ENCODE results near the gene AXIN2. TPM values are rescaled to one million over a fixed set of nuclear protein-coding genes. Genes with fewer than 3 reads are reported as not detected.
"Not testable (repeated sequence)": the region's sequence is repeated elsewhere in the genome, so short reads cannot be mapped to it uniquely, and the experiment has no call there.

AXIN2 gene
- polyA plus RNA-seq, 3 donors = 20.3 to 21.3 (median 20.4) TPM

DNA sequence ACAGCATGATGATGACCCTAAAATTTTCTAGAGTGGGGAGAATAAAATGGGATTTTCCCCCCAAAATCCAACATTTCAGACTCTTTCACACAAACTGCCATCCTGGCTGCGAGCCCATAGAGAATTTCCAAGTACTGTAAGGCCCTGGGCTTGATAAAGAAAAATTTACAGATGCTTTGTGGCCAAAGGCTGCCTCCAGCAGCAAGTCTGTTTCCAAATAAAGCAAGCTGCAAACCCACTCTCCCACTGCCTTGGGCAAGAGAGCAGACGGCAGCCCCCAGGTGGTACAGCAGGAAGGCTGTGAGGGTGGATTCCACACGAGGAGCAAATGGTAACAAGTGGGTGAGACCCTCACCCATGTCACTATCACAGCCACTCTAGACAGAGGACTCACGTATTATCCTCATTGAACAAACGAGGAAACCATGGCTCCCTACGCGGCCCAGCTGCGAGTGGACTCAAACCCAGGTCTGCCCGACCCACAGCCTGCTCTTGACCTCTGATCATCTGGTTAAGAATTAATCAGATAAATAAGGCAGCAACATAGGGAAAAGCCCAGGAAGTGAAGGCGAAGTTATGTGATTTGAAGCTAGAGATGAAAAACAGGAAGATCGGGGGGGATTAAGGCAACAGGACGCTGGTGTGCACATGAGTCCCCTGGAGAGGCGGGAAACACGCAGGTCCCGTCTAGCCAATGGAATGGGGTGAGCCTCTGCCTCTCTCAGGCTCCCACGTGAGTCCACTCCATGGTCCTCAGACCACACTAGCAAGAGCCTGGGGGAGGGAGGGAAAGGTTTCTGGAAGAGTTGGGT is 37.4 kb downstream of the AXIN2 start:
- no peak for DNase-seq (ENCODE audit: low read depth in 3 of 3, low spot score in 2 of 3)

DNA sequence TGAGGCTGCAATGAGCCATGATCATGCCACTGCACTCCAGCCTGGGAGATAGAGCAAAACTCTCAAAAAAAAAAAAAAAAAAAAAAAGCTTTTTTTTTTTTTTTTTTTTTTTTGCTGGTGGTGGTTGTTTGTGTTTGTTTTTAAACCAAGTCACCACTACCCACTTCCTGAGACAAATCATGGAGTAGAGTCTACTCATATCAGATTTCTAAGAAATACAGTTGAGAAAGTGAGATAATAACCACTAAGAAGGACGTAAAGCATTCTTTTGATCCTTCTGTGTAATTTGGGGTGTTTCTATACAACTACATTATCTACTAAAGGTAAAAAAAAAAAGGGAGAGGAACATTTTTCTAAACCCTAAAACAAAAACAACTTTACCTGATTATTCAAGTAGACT is 38.0 kb downstream of the AXIN2 start:
- no peak for DNase-seq (ENCODE audit: low read depth in 3 of 3, low spot score in 2 of 3)

DNA sequence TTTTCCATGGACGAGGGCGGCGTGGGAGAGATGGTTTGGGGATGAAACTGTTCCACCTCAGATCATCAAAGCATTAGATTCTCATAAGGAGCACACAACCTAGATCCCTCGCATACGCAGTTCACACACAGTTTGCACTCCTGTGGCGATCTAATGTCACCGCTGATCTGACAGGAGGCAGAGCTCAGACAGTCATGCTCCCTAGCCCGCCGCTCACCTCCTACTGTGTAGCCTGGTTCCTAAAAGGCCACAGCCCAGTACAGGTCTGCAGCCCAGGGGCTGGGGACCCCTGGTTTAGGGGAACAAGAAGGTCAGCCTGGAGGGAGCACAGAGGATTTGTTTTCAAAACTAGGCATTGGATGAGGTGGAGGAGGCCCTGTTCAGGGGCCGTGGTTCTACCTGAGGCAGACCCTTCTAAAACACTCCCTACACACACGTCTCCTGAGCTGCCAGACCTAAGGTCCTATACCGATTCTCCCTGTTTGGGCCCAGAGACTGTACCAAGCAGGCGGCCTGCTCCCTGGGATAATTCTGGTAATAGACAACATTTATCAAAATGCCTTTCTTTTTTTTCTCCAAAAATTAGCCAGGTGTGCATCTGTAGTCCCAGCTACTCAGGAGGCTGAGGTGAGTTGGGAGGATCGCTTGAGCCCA is 38.6 kb downstream of the AXIN2 start:
- DNase-seq (ENCODE audit: low read depth in 3 of 3, low spot score in 2 of 3) = no peak

DNA sequence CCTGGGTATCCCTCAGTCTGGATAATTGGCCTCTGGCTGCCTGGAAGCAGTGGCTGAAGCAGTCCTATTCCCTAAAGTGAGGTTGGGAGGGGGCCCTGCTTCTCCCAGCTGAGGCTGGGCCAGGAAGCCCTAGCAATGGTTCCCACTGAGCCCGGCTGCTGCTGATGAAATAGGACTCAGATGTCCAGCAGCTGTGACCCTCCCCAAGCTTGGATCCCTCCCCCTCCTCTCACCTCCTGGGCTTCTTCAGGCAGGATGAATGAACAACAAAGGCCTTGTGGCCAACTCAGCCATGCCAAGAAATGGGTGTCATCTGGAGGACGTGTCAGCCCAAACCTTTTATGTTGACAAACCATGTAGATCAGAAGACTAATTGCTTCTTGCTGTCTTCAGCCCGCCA is 42.0 kb downstream of the AXIN2 start:
- DNase-seq (ENCODE audit: low read depth in 3 of 3, low spot score in 2 of 3) = no peak

DNA sequence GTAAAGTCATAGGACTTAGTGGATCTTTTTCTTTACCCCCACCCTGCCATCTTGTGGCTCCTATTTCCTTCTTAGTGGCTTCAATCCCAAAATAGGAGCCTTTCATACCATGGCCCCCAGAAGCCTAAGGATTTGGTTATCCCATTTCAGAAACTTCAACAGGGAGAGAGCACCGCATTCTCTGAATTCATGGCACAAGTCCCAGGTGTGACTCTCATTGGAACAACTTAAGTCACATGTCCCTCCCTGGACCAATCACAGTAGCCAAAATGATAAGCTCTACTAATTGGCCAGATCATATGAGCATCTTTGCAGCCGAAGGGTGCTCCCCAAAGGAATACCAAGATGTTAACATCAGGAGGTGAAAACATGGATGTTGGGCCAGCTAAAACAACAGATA is 43.2 kb downstream of the AXIN2 start:
- DNase-seq (ENCODE audit: low read depth in 3 of 3, low spot score in 2 of 3) = no peak

DNA sequence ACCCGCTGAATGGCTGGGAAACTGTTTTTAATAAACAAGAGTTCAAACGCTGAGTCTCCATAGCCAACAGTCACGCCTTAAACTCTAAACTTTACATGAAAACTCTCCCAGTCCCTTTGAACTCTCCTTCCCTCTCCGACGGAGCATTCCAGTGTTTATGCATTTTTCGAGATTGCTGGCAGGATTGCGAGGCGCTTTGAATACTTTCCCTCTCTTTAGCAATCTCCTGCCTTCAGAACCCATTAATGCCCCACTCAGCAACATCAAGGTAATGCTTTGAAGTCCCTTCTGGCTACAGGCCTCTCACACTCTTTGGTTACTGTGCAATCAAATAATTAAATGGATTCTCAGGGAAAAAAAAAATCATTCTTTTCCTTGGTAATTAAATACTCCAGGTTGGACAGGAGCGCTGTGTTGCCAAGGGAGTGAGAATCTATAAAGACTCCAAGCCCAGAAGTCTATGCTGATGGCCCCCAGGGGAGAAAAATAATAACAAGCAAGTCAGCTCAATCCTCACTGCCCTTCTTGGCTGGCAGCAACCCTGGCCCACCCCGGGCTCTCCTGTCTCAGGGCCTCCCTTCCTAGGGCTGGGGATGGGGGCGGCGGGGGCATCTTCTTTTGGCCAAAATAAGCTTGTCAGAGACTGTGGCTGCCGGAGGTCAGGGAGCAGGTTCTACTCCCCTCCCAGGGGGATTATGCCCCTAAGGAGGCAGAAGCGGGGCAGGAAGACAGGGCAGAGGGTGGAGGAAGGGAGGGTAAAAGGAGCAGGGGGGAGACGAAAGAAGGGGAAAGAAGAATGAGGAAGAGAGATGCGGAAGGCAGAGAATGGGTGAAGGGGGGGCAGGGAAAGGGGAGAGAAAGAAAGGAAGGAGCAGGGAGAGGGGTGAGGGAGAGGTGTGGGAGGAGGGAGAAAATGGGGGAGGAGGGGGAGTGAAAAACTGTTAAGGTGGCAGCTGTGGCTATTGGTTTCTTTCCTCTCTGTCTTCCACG is 45.2 kb downstream of the AXIN2 start:
- DNase-seq (ENCODE audit: low read depth in 3 of 3, low spot score in 2 of 3) = peak in 1 of 3 donors; percentile 74

DNA sequence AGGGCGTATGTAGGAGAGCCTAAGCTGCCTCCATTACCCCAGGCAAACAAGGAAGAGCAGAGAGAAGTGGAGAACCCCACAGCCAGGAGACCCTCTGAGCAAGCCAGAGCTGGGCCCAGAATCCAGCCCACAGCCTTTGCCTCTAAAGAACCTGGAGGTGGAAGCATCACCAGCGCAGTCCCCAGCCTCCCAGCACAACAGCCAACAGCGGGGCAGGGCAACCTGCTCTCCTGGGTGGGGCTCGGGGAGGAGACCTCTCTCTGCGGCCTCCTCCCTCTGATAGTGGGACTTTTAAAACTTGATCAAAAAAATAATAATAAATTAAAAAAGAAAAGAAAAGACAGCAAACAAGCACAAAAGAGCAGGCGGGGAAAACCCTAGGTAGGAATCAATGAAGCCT is 45.9 kb downstream of the AXIN2 start:
- no peak for DNase-seq (ENCODE audit: low read depth in 3 of 3, low spot score in 2 of 3)

DNA sequence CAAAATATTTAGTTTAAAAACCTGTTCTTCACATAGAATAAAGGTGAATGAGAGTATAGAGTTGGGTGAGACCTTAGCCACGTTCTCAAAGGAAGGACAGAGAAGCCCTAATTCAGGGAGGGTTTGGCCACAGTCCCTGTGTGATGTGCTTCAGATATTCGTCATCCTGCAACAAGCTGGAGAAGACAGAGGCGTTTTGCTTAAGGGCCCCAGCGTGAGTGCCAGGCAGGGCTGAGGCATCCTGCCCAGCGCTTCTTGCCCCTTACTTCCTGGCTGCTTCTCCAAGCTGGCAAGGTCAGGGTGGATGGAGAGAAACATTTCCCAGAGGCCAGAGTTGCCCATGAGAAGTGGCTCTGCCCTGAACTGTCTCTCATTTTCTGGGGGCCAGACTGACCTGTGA is 46.9 kb downstream of the AXIN2 start:
- no peak for DNase-seq (ENCODE audit: low read depth in 3 of 3, low spot score in 2 of 3)

DNA sequence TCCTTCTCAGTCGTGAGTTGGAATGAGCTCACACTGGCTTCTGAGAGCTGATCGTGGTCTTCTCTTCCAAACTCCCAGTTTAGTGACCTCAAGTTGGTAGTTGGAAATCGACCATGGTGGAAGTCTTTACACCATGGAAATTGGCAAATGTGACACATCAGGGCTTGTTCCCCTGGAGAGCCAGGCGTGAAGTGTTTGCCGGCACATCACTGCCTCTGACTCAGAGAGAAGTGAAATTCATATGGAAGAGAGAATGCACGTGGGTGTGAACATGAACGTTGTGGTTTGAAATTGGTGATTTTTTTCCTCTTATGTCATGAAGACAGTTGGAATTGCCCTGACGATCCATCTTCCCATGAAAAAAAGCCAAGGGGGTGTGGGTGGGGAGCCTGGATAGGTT is 47.4 kb downstream of the AXIN2 start:
- DNase-seq (ENCODE audit: low read depth in 3 of 3, low spot score in 2 of 3) = no peak

DNA sequence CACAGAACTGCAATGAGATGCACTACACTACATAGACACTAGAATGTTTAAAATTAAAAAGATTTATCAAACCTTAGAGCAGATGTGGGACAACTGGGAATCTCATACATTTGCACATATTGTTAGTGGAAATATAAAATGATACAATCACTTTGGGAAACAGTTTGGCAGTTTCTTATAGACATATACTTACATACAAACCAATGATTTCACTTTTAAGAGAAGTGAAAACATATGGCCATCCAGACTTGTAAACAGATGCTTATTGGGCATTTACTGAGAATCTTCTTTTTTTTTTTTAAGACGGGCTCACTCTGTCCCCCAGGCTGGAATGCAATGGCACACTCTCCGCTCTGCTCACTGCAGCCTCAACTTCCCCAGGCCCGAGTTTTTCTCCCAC is 50.1 kb downstream of the AXIN2 start:
- no peak for DNase-seq (ENCODE audit: low read depth in 3 of 3, low spot score in 2 of 3)

DNA sequence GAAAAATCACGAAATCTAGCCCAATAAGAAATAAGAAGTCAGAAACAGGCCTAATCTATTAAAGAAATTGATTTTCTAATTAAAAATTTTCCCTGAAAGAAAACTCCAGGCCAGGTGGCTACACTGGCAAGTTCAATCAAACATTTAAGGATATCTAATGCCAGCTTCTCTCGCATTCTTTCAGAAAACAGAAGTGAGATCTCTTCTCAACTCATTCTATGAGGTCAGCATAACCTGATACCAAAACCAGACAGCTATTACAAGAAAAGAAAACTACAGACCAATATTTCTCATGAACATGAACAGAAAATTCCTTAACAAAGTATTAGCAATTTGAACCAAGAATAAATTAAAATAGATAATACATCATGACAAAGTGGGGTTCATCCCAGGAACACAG is 52.4 kb downstream of the AXIN2 start:
- DNase-seq (ENCODE audit: low read depth in 3 of 3, low spot score in 2 of 3) = no peak

DNA sequence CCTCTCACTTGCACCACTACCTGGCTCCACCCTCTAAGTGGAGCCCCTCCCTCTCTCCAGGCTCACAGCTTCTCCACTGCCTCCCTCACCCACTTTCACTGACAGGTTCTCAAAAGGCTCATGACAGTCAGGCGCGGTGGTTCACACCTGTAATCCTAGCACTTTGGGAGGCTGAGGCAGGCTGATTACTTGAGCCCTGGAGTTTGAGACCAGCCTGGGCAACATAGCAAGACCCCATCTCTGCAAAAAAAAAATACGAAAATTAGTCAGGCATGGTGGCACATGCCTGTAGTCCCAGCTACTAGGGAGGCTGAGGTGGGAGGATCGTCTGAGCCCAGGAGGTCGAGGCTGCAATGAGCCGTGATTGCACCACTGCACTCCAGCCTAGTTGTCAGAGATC is 56.8 kb downstream of the AXIN2 start:
- DNase-seq (ENCODE audit: low read depth in 3 of 3, low spot score in 2 of 3) = not testable (repeated sequence)

DNA sequence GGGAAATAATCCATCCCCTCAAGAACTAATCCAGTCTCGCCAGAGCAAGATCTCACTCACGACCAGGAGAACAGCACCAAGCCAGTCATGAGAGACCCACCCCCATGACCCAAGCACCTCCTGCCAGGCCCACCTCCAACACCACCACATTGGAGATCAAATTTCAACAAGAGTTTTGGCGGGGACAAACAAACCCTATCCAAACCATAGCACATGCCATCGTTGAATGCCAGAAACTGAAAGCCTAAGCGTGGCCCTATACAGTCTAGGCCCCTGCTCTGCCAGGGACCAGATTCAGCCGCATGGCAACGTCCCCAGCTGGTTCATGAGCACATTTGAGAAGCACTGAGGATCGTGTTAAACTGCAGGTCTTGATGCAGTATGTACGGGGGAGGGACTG is 57.3 kb downstream of the AXIN2 start:
- DNase-seq (ENCODE audit: low read depth in 3 of 3, low spot score in 2 of 3) = no peak

DNA sequence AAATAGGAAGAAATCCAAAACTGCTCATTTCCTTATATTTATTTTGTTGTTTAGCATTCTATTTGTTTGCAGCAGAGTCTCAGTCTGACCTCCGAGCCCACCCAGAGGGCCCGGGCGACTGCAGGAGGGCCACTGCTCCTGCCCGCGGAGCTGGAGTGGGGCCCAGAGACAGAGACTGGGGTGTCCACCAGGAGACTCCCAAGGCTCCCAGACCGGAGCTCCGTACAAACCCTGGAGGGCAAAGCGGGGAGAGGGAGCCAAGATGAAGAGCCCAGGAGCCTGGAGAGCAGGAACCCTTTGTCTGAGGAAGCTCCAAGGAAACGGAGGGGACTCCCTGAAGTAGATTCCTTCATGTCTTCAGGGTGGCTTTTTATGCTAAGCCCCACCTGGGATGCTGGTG is 57.9 kb downstream of the AXIN2 start:
- DNase-seq (ENCODE audit: low read depth in 3 of 3, low spot score in 2 of 3) = no peak

DNA sequence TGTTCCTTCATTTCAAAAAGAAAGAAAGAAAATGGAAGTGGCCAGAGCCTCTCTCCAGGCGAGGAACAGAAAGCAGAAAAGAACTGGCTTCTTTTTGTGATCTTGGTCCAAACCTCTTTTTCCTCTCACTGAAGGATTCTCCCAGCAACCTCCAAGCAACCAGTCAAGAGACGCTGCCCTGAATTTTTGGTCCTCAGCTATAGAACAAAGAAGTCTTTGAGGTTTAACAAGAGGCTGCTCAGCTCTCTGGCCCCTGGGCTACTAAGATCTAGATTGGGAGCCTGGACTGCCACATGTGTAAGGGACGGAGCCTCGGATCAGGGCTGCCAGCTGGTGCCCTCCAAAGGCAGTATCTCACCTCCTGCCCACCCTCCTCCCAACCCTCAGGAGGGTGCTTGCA is 62.6 kb downstream of the AXIN2 start:
- DNase-seq (ENCODE audit: low read depth in 3 of 3, low spot score in 2 of 3) = no peak

DNA sequence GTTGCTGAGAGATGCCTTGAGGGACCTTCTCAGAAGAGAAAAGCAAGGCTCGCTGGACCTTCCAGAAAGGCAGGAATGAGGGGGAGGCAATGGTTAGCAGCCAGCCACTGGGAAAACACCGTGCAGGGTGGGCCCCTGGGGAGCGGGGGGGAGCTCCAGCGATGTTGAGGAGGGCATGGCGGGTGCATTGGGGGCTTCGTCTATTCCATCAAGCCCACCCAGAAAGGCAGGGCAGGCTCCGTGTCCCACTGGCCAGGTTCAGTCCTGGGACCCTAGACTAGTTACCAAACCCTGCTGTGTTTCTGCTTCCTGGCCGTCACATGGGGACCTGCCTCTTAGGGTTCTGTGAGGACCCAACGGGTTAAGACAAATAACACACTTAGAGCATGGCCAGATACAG is 64.6 kb downstream of the AXIN2 start:
- no peak for DNase-seq (ENCODE audit: low read depth in 3 of 3, low spot score in 2 of 3)

DNA sequence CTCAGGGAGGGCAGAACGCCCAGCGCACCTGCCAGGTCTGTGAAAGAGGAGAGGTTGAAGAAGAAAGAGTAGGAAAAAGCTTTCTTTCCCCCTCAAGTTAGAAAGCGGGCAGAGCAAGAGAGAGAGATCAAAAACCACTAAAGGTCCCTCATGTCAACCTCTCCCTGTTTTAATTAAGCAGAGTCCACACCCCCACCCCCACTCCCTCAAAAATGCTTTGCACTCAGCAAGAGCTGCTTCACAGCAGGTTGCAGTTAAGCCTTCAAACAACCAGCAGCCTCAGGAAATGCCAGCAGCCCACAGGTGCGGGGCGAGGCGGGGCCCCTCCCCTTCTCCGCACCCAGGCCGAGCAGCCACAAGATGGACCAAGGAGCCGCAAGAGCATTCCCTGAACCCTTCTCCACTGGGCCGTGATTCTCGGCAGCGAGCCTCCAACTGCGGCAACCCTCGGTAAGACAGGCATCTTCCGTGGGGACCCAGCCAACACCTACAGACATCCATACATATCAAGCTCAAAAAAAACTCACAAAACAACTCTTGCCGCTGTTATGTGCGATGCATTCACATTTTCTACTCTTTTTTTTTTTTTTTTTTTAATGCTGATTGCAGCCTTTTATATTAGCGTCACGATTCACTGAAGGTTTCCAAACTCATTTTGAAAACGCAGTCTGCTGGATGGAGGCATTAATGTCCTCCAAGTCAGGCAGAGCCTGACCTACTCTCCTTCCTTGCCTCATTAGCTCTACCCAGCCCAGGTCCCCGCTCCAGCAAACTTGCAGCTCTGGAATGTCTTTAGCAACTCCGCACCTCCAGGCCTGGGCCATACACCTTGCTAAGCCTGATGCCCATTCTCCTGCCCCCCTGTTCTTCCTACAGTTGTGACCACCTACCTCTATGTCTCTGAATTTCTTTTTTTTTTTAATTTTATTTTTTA is 66.1 kb downstream of the AXIN2 start:
- DNase-seq (ENCODE audit: low read depth in 3 of 3, low spot score in 2 of 3) = peak in 1 of 3 donors; percentile 35

DNA sequence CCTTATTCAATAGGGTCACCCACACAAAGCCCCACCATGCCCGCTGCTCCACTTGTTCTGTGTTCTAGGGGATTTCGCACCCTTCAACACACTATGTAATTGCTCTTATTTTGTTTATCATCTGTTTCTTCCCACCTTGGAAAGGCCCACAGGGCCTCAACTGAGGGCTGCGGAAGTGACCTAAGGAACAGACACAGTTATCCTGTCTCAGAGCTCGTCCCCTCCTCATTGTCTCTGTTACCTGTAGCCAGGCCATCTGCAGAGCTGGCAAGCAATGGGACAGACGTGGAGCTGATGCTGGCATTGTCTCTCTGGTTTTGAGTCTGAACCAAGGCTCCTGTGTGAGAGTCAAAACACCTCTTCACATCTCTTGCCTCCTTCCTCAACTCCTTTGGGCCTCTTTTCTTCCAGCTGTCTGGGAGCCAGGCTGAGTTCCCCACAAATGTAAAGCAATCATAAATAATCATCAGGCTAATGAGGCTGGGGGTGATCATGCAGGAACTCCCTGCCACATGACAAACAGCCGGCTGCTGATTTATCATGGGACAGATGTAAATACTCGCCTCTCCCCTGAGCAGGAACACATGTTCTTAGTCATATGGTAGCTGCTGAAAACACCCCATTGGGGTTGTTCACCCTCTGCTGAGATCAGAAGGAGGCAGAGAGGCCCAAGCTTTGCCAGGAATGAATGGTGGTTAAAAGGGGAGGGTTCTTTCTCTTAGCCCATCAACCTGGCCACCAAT is 71.9 kb downstream of the AXIN2 start:
- DNase-seq (ENCODE audit: low read depth in 3 of 3, low spot score in 2 of 3) = peak in 1 of 3 donors; percentile 29

DNA sequence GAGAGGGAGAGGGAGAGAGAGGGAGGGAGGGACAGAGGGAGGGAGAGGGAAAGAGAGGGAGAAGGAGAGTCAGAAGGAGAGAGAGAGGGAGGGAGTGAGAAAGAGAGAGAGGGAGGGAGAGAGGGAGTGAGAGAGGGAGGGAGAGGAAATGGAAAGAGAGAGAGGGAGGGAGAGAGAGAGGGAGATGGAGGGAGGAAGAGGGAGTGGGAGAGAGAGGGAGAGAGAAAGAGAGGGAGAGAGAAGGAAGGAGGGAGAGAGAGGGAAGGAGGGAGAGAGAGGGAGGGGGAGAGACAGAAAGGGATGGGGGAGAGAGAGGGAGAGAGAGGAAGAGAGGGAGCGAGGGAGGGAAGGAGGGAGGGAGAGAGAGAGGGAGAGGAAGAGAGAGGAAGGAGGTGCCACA is 72.8 kb downstream of the AXIN2 start:
- DNase-seq (ENCODE audit: low read depth in 3 of 3, low spot score in 2 of 3) = no peak

All from right renal cortex interstitium (tissue), 3 donors.